Neutrophil (primary cell): ENCODE data around the gene ARHGEF40.

Experiments used
- H3K27ac ChIP-seq: fragments of 200-600 bp; sonication (generic); 2 replicates; pipeline ENCODE4 v1.5.1; 2016; ENCODE audit warnings: mild to moderate bottlenecking, moderate library complexity
- H3K27me3 ChIP-seq: fragments of 200-600 bp; sonication (generic); 2 replicates; pipeline ENCODE4 v1.6.0; 2016; ENCODE audit warnings: mild to moderate bottlenecking
- H3K36me3 ChIP-seq: fragments of 200-600 bp; sonication (generic); 2 replicates; pipeline ENCODE4 v1.5.1; 2017
- H3K4me1 ChIP-seq, 2 experiments: fragments of 200-600 bp in 1 of 2; sonication (generic) in 1 of 2; 1 replicate in 1 of 2; 2 replicates in 1 of 2; pipeline versions ENCODE4 v1.5.1 to v1.6.1; 2013 to 2016; ENCODE audit warnings: low read depth in 1 of 2, low read length in 1 of 2, mild to moderate bottlenecking in 1 of 2, moderate library complexity in 1 of 2; ENCODE audit not compliant: control insufficient read depth in 1 of 2, insufficient read depth in 1 of 2
- H3K4me3 ChIP-seq, 2 experiments: fragments of 200-600 bp in 1 of 2; sonication (generic) in 1 of 2; 1 replicate in 1 of 2; 2 replicates in 1 of 2; pipeline ENCODE4 v1.5.1; 2013 to 2016; ENCODE audit warnings: low read depth in 1 of 2, low read length in 1 of 2, mild to moderate bottlenecking in 1 of 2, moderate library complexity in 1 of 2
- H3K9me3 ChIP-seq: fragments of 200-600 bp; sonication (generic); 2 replicates; pipeline ENCODE4 v1.5.1; 2016
- CTCF ChIP-seq: fragments of 200-600 bp; sonication (generic); IDR thresholded peaks from 2 replicates; pipeline ENCODE4 v1.5.1; 2016; ENCODE audit warnings: antibody characterized with exemption

Gene ARHGEF40

GRCh38 chr14:21093018-21093417, 22.9 kb downstream of the ARHGEF40 start:
- no peaks in the 10 kb centered on the region for H3K9me3 ChIP-seq
- H3K36me3 ChIP-seq: peaks cover 36% of the 10 kb centered on the region
- H3K27ac ChIP-seq: no peak overlapping the region
- peaks cover 8 to 28% of the 10 kb centered on the region in 2 experiments for H3K4me1 ChIP-seq
- TF ChIP-seq CTCF: no peak
- no peak overlapping the region for H3K4me3 ChIP-seq
- H3K27me3 ChIP-seq: peaks cover 30% of the 10 kb centered on the region

- TF ChIP-seq CTCF: no peak
- Histone ChIP-seq H3K27ac (no peak overlapping the region), H3K27me3 (peaks cover 39% of the 10 kb centered on the region), H3K4me1 (peaks cover 0 to 25% of the 10 kb centered on the region in 2 experiments), H3K4me3 (no peak overlapping the region), H3K9me3 (no peaks in the 10 kb centered on the region), H3K36me3 (peaks cover 31% of the 10 kb centered on the region)
Observed at GRCh38 chr14:21093769-21094681, 23.9 kb downstream of the ARHGEF40 start.

- Histone ChIP-seq H3K9me3 (no peaks in the 10 kb centered on the region), H3K36me3 (peaks cover 17% of the 10 kb centered on the region), H3K27me3 (peaks cover 54% of the 10 kb centered on the region), H3K4me3 (no peak overlapping the region), H3K4me1 (peaks cover 0 to 24% of the 10 kb centered on the region in 2 experiments), H3K27ac (no peak overlapping the region)
- TF ChIP-seq CTCF: no peak
Observed at GRCh38 chr14:21095430-21096205, 25.5 kb downstream of the ARHGEF40 start.

- no peak for TF ChIP-seq CTCF
- Histone ChIP-seq H3K27me3 (peaks cover 54% of the 10 kb centered on the region), H3K4me1 (peaks cover 0 to 24% of the 10 kb centered on the region in 2 experiments), H3K36me3 (peaks cover 8% of the 10 kb centered on the region), H3K27ac (no peak overlapping the region), H3K9me3 (no peaks in the 10 kb centered on the region), H3K4me3 (no peak overlapping the region)
Observed at GRCh38 chr14:21096438-21096837, 26.3 kb downstream of the ARHGEF40 start.

GRCh38 chr14:21096978-21097635, 27.0 kb downstream of the ARHGEF40 start:
- Histone ChIP-seq H3K27me3 (peaks cover 54% of the 10 kb centered on the region), H3K4me3 (peak overlapping the region in 1 of 2 experiments; percentile 52), H3K36me3 (peaks cover 3% of the 10 kb centered on the region), H3K27ac (no peak overlapping the region), H3K9me3 (no peaks in the 10 kb centered on the region), H3K4me1 (peaks cover 0 to 23% of the 10 kb centered on the region in 2 experiments)
- no peak for TF ChIP-seq CTCF
